ENCODE results near the gene SH3GL2. TPM values are rescaled to one million over a fixed set of nuclear protein-coding genes. Genes with fewer than 3 reads are reported as not detected.

SH3GL2 gene
- total and polyA plus RNA-seq, 7 experiments from 2014 or later, result not detected

DNA sequence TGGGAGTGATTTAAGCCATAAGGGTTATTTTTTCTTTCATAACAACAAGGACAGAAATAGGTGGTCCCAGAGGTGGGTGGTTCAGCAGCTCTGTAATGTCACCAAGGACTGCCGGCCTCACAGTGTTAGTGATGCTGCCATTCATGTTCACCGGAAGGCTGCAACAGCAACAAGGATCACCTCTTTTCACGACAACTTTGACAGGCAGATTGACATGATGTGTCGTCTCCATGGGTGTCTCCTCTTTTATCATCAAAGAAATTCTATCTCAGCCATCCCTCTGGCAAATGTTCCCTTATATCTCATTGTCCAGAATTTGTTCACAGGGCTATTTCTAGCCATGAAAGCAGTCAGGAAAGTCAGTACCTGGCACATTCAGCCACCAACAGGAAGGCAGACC, 231.5 kb downstream of the SH3GL2 start:
- ChIA-PET CTCF (no interaction called here), POLR2A (no interaction called here)
- Histone ChIP-seq H3K4me1 (ENCODE audit: control insufficient read depth in 2 of 2, insufficient read depth in 2 of 2, low read length in 2 of 2) (no peaks in the 10 kb centered on the region), H3K27me3 (ENCODE audit: control insufficient read depth in 2 of 2, insufficient read depth in 2 of 2, low read length in 2 of 2) (no peaks in the 10 kb centered on the region), H3K27ac (ENCODE audit: low read depth, low read length) (no peak overlapping the region), H3K36me3 (ENCODE audit: control insufficient read depth in 2 of 3, insufficient read depth in 3 of 3, low read length in 3 of 3) (no peaks in the 10 kb centered on the region), H3K9me3 (ENCODE audit: control insufficient read depth in 2 of 3, low read length in 3 of 3) (no peaks in the 10 kb centered on the region), H3K4me3 (ENCODE audit: low read length) (no peak overlapping the region)
- DNase-seq, result no peak
- Mint-ChIP-seq H3K4me3 (no peak overlapping the region), H3K27ac (no peak overlapping the region), H3K9me3 (peaks cover 0 to 2% (median 0%) of the 10 kb centered on the region in 11 donors), H3K4me1 (no peaks in the 10 kb centered on the region), H3K36me3 (no peaks in the 10 kb centered on the region), H3K27me3 (no peaks in the 10 kb centered on the region)
- no peak for ATAC-seq
- intact Hi-C loops (cut with micrococcal nuclease), result loop anchor here in 1 of 2 donors (2.0 to 10.0 kb wide), 2 partner anchors 634 to 1218 kb away; no protein-coding TSS in a partner anchor

DNA sequence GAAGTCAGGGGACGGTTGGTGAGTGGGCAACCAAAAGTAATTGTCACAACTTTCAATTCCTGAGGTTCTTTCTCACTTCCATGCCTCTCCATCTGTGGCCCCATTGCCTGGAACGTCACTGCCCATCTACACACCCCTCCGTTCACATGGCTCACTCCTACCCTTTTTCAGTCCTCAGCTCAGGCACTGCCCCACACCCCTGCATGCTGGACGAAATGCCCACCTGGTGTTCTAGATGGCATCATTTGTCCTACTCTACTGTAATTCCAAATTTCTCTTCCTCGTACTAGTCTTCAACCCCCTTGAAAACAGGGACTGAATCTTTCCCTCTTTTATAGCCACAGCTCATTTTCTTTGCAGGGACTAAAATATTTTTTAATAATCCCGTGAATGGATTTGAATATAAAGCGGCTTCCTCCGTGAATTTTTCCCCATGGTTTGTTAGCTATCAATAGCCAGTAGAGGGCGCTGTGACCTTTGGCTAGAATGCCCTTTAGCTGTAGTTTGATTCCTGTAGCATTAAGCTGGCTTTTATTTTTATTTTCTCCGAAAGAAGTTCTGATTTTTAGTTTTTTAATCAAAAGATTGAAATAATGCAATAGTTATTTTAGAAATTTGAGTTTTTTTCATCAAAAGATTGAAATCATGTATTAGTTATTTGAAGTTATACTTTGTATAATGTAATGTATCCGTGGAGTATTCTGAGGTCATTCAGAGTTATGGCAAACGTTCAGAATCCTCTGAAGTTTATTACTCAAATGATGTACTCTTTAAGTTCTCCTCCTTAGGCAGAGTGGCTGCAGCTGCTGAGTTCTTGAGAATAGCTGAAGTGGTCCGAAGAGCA, 232.1 kb downstream of the SH3GL2 start:
- ATAC-seq (no peak), DNase-seq (peak in 3 of 9 donors; percentile 1 to 25 (median 2))
- H3K36me3 ChIP-seq (ENCODE audit: control insufficient read depth in 2 of 3, insufficient read depth in 3 of 3, low read length in 3 of 3), result no peaks in the 10 kb centered on the region
- no peaks in the 10 kb centered on the region for H3K9me3 ChIP-seq (ENCODE audit: control insufficient read depth in 2 of 3, low read length in 3 of 3)
- no peaks in the 10 kb centered on the region for H3K4me1 Mint-ChIP-seq
- no peak overlapping the region for H3K27ac Mint-ChIP-seq
- H3K4me3 ChIP-seq (ENCODE audit: low read length), result no peak overlapping the region
- H3K36me3 Mint-ChIP-seq, result no peaks in the 10 kb centered on the region
- intact Hi-C loops (cut with micrococcal nuclease), result loop anchor here in 1 of 2 donors (1.0 to 10.0 kb wide), 4 partner anchors 397 to 1218 kb away; no protein-coding TSS in a partner anchor
- no peaks in the 10 kb centered on the region for H3K4me1 ChIP-seq (ENCODE audit: control insufficient read depth in 2 of 2, insufficient read depth in 2 of 2, low read length in 2 of 2)
- no peak overlapping the region for H3K27ac ChIP-seq (ENCODE audit: low read depth, low read length)
- CTCF ChIA-PET, result no interaction called here
- peaks cover 0 to 4% (median 0%) of the 10 kb centered on the region in 11 donors for H3K9me3 Mint-ChIP-seq
- POLR2A ChIA-PET, result no interaction called here
- H3K4me3 Mint-ChIP-seq, result no peak overlapping the region
- no peaks in the 10 kb centered on the region for H3K27me3 ChIP-seq (ENCODE audit: control insufficient read depth in 2 of 2, insufficient read depth in 2 of 2, low read length in 2 of 2)
- no peaks in the 10 kb centered on the region for H3K27me3 Mint-ChIP-seq

DNA sequence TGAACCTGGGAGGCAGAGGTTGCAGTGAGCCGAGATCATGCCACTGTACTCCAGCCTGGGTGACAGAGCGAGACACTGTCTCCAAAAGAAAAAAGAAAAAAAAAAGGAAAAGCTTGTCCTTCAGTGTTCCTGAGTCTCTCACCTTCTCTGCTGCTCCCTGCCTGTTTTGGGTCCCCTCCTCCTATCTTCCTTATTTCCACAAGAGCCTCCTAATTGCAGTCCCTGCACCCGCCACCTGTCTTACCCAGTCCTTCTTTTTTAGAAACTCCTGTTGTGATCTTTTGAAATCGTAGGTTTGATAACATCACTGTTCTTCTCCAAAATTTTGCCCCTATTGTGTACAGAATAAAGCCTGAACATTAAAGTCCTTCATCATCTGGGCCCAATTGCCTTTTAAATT, 234.9 kb downstream of the SH3GL2 start:
- intact Hi-C loops (cut with micrococcal nuclease), result loop anchor here in 1 of 2 donors (10.0 kb wide), 1 partner anchor 631 kb away; no protein-coding TSS in a partner anchor
- H3K27ac ChIP-seq (ENCODE audit: low read depth, low read length), result no peak overlapping the region
- no peak overlapping the region for H3K4me3 Mint-ChIP-seq
- no peaks in the 10 kb centered on the region for H3K27me3 Mint-ChIP-seq
- DNase-seq (no peak), ATAC-seq (no peak)
- CTCF ChIA-PET, result no interaction called here
- no peaks in the 10 kb centered on the region for H3K36me3 Mint-ChIP-seq
- no peaks in the 10 kb centered on the region for H3K27me3 ChIP-seq (ENCODE audit: control insufficient read depth in 2 of 2, insufficient read depth in 2 of 2, low read length in 2 of 2)
- POLR2A ChIA-PET, result no interaction called here
- H3K4me1 Mint-ChIP-seq, result no peaks in the 10 kb centered on the region
- H3K9me3 Mint-ChIP-seq, result peaks cover 0 to 4% (median 0%) of the 10 kb centered on the region in 11 donors
- no peaks in the 10 kb centered on the region for H3K36me3 ChIP-seq (ENCODE audit: control insufficient read depth in 2 of 3, insufficient read depth in 3 of 3, low read length in 3 of 3)
- no peak overlapping the region for H3K27ac Mint-ChIP-seq
- H3K9me3 ChIP-seq (ENCODE audit: control insufficient read depth in 2 of 3, low read length in 3 of 3), result no peaks in the 10 kb centered on the region
- no peak overlapping the region for H3K4me3 ChIP-seq (ENCODE audit: low read length)
- H3K4me1 ChIP-seq (ENCODE audit: control insufficient read depth in 2 of 2, insufficient read depth in 2 of 2, low read length in 2 of 2), result no peaks in the 10 kb centered on the region

DNA sequence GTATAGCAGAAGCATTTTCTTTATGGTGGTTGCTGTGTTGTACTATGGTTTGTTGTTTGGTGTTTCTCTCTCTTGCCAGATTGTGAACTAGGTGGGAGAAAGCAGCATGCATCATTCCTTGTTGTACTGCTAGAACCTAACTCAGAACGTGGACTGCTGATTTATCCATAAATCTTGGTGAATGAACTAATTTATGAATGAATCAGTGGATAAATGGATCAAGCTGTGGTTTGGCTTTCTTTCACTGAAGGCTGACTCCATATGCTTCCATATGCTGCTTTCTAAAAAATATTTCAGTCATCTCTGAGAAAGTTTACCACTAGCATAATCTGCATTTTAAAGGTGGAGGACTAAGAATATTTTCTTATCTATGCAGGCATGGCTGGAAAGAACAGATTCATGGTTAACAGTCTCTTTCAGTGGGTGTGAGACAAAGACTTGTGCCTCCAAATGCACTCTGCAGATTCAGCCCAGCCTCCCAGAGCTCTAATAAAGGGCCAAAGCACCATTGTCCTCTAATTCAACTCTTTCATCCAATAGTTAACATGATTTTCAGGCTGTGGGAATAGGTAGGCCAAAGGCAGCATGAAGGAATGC, 237.7 kb downstream of the SH3GL2 start:
- peaks cover 0 to 8% (median 0%) of the 10 kb centered on the region in 11 donors for H3K9me3 Mint-ChIP-seq
- no peak overlapping the region for H3K27ac Mint-ChIP-seq
- no peak overlapping the region for H3K4me3 Mint-ChIP-seq
- Histone ChIP-seq H3K4me1 (ENCODE audit: control insufficient read depth in 2 of 2, insufficient read depth in 2 of 2, low read length in 2 of 2) (no peaks in the 10 kb centered on the region), H3K27me3 (ENCODE audit: control insufficient read depth in 2 of 2, insufficient read depth in 2 of 2, low read length in 2 of 2) (no peaks in the 10 kb centered on the region), H3K4me3 (ENCODE audit: low read length) (no peak overlapping the region), H3K36me3 (ENCODE audit: control insufficient read depth in 2 of 3, insufficient read depth in 3 of 3, low read length in 3 of 3) (no peaks in the 10 kb centered on the region), H3K27ac (ENCODE audit: low read depth, low read length) (no peak overlapping the region), H3K9me3 (ENCODE audit: control insufficient read depth in 2 of 3, low read length in 3 of 3) (no peaks in the 10 kb centered on the region)
- no peak for ATAC-seq
- no peaks in the 10 kb centered on the region for H3K36me3 Mint-ChIP-seq
- intact Hi-C loops (cut with micrococcal nuclease), result loop anchor here in 1 of 2 donors (10.0 kb wide), 1 partner anchor 628 kb away; no protein-coding TSS in a partner anchor
- H3K27me3 Mint-ChIP-seq, result no peaks in the 10 kb centered on the region
- POLR2A ChIA-PET, result no interaction called here
- no peak for DNase-seq
- no peaks in the 10 kb centered on the region for H3K4me1 Mint-ChIP-seq
- CTCF ChIA-PET, result no interaction called here

DNA sequence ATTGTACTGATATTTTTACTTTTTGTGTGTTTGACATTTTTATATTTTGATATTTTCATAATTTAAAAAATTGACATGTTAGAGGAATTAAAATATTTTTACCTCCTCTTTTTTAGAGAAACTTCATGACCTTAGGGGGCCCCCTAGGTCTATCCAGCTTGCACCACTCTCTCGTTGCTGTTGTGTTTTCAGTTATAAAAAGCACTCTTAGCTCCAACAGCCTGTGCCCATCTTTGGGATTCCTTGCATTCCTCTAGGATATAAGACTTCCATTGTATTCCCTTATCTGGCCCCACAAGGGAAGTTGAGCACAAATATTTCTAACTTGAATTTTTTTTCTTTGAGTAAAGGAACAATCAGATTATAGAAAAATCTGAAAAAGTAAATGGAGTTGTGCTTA, 245.3 kb downstream of the SH3GL2 start:
- Histone ChIP-seq H3K4me3 (ENCODE audit: low read length) (no peak overlapping the region), H3K36me3 (ENCODE audit: control insufficient read depth in 2 of 3, insufficient read depth in 3 of 3, low read length in 3 of 3) (no peaks in the 10 kb centered on the region), H3K27me3 (ENCODE audit: control insufficient read depth in 2 of 2, insufficient read depth in 2 of 2, low read length in 2 of 2) (no peaks in the 10 kb centered on the region), H3K4me1 (ENCODE audit: control insufficient read depth in 2 of 2, insufficient read depth in 2 of 2, low read length in 2 of 2) (no peaks in the 10 kb centered on the region), H3K27ac (ENCODE audit: low read depth, low read length) (no peak overlapping the region), H3K9me3 (ENCODE audit: control insufficient read depth in 2 of 3, low read length in 3 of 3) (no peaks in the 10 kb centered on the region)
- peaks cover 0 to 8% (median 3%) of the 10 kb centered on the region in 11 donors for H3K9me3 Mint-ChIP-seq
- H3K27ac Mint-ChIP-seq, result no peak overlapping the region
- H3K4me3 Mint-ChIP-seq, result no peak overlapping the region
- ATAC-seq (no peak), DNase-seq (no peak)
- no peaks in the 10 kb centered on the region for H3K36me3 Mint-ChIP-seq
- intact Hi-C loops (cut with micrococcal nuclease), result no loop called here
- H3K27me3 Mint-ChIP-seq, result no peaks in the 10 kb centered on the region
- ChIA-PET CTCF (no interaction called here), POLR2A (no interaction called here)
- no peaks in the 10 kb centered on the region for H3K4me1 Mint-ChIP-seq

DNA sequence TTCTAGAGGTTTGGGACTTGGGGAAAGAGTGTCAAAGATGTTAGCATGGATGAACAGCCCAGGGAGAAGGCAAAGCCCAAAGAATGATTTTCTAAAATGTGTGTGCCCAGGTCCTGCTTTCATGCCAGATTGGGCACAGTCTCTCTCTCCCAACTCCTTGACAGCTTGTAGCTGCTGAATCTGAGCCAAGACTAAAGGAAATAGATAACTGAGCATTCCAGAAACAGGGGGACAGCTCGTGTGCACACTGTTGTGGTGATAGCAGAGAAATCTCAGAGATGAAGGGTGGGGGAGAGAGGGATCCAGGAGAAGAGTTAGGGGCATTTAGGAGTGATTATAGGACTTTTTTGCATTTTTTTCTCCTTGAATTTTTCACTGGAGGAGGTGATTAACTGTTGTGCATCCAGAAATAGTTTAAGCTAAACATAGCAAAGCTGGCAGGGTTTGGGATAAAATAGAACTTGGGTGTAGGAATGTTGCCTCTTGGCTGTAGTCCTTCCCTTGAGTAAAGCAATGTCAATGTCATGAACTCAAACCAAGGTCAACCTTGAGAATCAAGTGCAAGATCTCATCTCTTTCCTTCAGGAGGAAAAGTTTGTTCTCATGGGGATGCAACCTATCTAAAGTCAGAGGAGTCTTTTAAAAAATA, 245.9 kb downstream of the SH3GL2 start:
- no peaks in the 10 kb centered on the region for H3K9me3 ChIP-seq (ENCODE audit: control insufficient read depth in 2 of 3, low read length in 3 of 3)
- CTCF ChIA-PET, result no interaction called here
- no peak overlapping the region for H3K27ac ChIP-seq (ENCODE audit: low read depth, low read length)
- no peak overlapping the region for H3K4me3 Mint-ChIP-seq
- DNase-seq, result no peak
- H3K27ac Mint-ChIP-seq, result no peak overlapping the region
- no peaks in the 10 kb centered on the region for H3K4me1 ChIP-seq (ENCODE audit: control insufficient read depth in 2 of 2, insufficient read depth in 2 of 2, low read length in 2 of 2)
- no peaks in the 10 kb centered on the region for H3K36me3 ChIP-seq (ENCODE audit: control insufficient read depth in 2 of 3, insufficient read depth in 3 of 3, low read length in 3 of 3)
- H3K9me3 Mint-ChIP-seq, result peaks cover 0 to 8% (median 3%) of the 10 kb centered on the region in 11 donors
- intact Hi-C loops (cut with micrococcal nuclease), result no loop called here
- no peaks in the 10 kb centered on the region for H3K27me3 Mint-ChIP-seq
- POLR2A ChIA-PET, result no interaction called here
- H3K36me3 Mint-ChIP-seq, result no peaks in the 10 kb centered on the region
- ATAC-seq, result no peak
- H3K27me3 ChIP-seq (ENCODE audit: control insufficient read depth in 2 of 2, insufficient read depth in 2 of 2, low read length in 2 of 2), result no peaks in the 10 kb centered on the region
- no peaks in the 10 kb centered on the region for H3K4me1 Mint-ChIP-seq
- H3K4me3 ChIP-seq (ENCODE audit: low read length), result no peak overlapping the region
